ENCODE results near the gene FANCG. TPM values are rescaled to one million over a fixed set of nuclear protein-coding genes. Genes with fewer than 3 reads are reported as not detected.

The FANCG gene
- total and polyA plus RNA-seq, 2 donors (not counting 1 experiment from before 2014, with no cell fraction given) = 26.5 to 40.1 TPM

GRCh38 chr9:35102769-35103659, 23.3 kb upstream of the FANCG start, which contains the start of gene STOML2:
Gene STOML2 (minus strand): TSS chr9:35103131. CDS start chr9:35103094, 37 bp downstream.
- no peaks in the 10 kb centered on the region for H3K9me3 ChIP-seq (ENCODE audit: control extremely low read depth in 1 of 3, control insufficient read depth in 2 of 3, insufficient read depth in 1 of 3, low read length in 2 of 3)
- H3K9ac ChIP-seq (ENCODE audit: low read length) = peak within 1 kb of the TSS; percentile 86
- H3K36me3 ChIP-seq (replicated peaks in 1 of 2; ENCODE audit: control extremely low read depth in 1 of 2, control insufficient read depth in 1 of 2, extremely low read depth in 1 of 2, insufficient read depth in 2 of 2, low read length in 1 of 2) = peaks cover 0 to 31% of the 10 kb centered on the region in 2 experiments
- H3K4me3 ChIP-seq (ENCODE audit: control extremely low read depth in 1 of 5, extremely low read depth in 1 of 5, insufficient read depth in 1 of 5, low read depth in 2 of 5, low read length in 4 of 5) = peak within 1 kb of the TSS; percentile 61 to 94 (median 88)
- ATAC-seq (ENCODE audit: low read depth) (peak; percentile 95), DNase-seq (peak; percentile 95)
- no peaks in the 10 kb centered on the region for H3K27me3 ChIP-seq (replicated peaks in 1 of 4; ENCODE audit: control extremely low read depth in 1 of 4, control insufficient read depth in 3 of 4, insufficient read depth in 4 of 4, low read length in 3 of 4)
- Mint-ChIP-seq H3K27ac (peak within 1 kb of the TSS; percentile 97), H3K4me1 (peaks cover 28% of the 10 kb centered on the region), H3K27me3 (no peaks in the 10 kb centered on the region), H3K9me3 (ENCODE audit: insufficient read depth) (no peaks in the 10 kb centered on the region), H3K4me3 (peak within 1 kb of the TSS; percentile 86)
- H3K27ac ChIP-seq (ENCODE audit: low read length in 2 of 2) = peak within 1 kb of the TSS; percentile 86 to 96
- intact Hi-C loops (cut with micrococcal nuclease) = loop anchor here (1.0 to 2.0 kb wide), 6 partner anchors 8 to 630 kb away; partner anchors contain the start of genes CREB3, DNAJB5 and TLN1
- TF ChIP-seq EZH2 (IDR thresholded peaks at IDR 0.05; ENCODE audit: borderline replicate concordance, insufficient read depth, low read depth, low read length, poor library complexity, severe bottlenecking) = no peak
- TF ChIP-seq, protein P1, sequence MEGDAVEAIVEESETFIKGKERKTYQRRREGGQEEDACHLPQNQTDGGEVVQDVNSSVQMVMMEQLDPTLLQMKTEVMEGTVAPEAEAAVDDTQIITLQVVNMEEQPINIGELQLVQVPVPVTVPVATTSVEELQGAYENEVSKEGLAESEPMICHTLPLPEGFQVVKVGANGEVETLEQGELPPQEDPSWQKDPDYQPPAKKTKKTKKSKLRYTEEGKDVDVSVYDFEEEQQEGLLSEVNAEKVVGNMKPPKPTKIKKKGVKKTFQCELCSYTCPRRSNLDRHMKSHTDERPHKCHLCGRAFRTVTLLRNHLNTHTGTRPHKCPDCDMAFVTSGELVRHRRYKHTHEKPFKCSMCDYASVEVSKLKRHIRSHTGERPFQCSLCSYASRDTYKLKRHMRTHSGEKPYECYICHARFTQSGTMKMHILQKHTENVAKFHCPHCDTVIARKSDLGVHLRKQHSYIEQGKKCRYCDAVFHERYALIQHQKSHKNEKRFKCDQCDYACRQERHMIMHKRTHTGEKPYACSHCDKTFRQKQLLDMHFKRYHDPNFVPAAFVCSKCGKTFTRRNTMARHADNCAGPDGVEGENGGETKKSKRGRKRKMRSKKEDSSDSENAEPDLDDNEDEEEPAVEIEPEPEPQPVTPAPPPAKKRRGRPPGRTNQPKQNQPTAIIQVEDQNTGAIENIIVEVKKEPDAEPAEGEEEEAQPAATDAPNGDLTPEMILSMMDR (IDR thresholded peaks at IDR 0.05) = no peak
- H3K79me2 ChIP-seq (ENCODE audit: control insufficient read depth, insufficient read depth, low read length) = peaks cover 16% of the 10 kb centered on the region
- POLR2A ChIA-PET = interaction anchor here (0.5 to 2.7 kb wide), 6 partner anchors 8 to 73 kb away, joined by 3 to 15 read pairs (median 7); partner anchors contain the start of genes ATOSB, FANCG and VCP
- CTCF ChIA-PET = interaction anchor here (1.0 to 3.0 kb wide), 9 partner anchors 8 to 451 kb away, joined by 3 to 22 read pairs (median 9); partner anchors contain the start of genes ATOSB and FANCG
- peaks cover 13 to 22% of the 10 kb centered on the region in 2 donors for H3K4me1 ChIP-seq (ENCODE audit: control insufficient read depth in 2 of 2, insufficient read depth in 2 of 2, low read length in 2 of 2)
- peak within 1 kb of the TSS; percentile 86 for H2AFZ ChIP-seq (ENCODE audit: insufficient read depth, low read depth, low read length, poor library complexity, severe bottlenecking)
- 1% methylated on average over 53 of the region's 57 CpGs for WGBS (ENCODE audit: insufficient coverage)
- H4K20me1 ChIP-seq (ENCODE audit: control insufficient read depth, insufficient read depth, low read length, poor library complexity, severe bottlenecking) = no peaks in the 10 kb centered on the region
- peak within 1 kb of the TSS; percentile 84 for H3K4me2 ChIP-seq (replicated peaks; ENCODE audit: low read depth, low read length, poor library complexity, severe bottlenecking)
